Left ventricle myocardium superior (tissue), 1 donor: ENCODE results near the gene USP16. TPM values are rescaled to one million over a fixed set of nuclear protein-coding genes. Genes with fewer than 3 reads are reported as not detected.
"Not testable (repeated sequence)": the region's sequence is repeated elsewhere in the genome, so short reads cannot be mapped to it uniquely, and the experiment has no call there.

Experiments used
- ATAC-seq: fragments of 200-7000 bp; cut with Tn5 transposase; one replicate; pipeline ENCODE4 v1.9.1; 2020; ENCODE audit warnings: mild to moderate bottlenecking, moderate library complexity
- DNase-seq: peaks from one replicate; pipeline ENCODE4 v3.0.0-alpha.2; 2020
- intact Hi-C: fragments of 100-400 bp; cut with micrococcal nuclease; formaldehyde crosslinking; loops from one replicate; pipeline ENCODE4 v1.11.0; 2022
- total RNA-seq: library from RNA; stranded (reverse); fragmentation: NEBNext Ultra II Directional; extraction: Animal tissue kit (Norgen Biotek cat#: 25700); gene quantifications from one replicate; pipeline ENCODE4 v1.2.1, GENCODE V29; 2021
- donor health status: DM: no; HTN: yes; CAD: no; lungs with severe emphysema.

Gene USP16
- total RNA-seq, 1 donor from 2014 or later = 30.5 TPM

- no peak for DNase-seq
- ATAC-seq = no peak
- intact Hi-C loops = no loop called here
These were observed 5.1 kb downstream of the USP16 start for GRCh38 chr21:29029524-29029923.

- DNase-seq (no peak), ATAC-seq (no peak)
- intact Hi-C loops = no loop called here
These were observed 6.4 kb downstream of the USP16 start for GRCh38 chr21:29030909-29031308.

GRCh38 chr21:29033301-29033700, 8.8 kb downstream of the USP16 start:
- no peak for DNase-seq
- intact Hi-C loops = no loop called here

GRCh38 chr21:29033871-29034270, 9.4 kb downstream of the USP16 start:
- intact Hi-C loops = no loop called here
- ATAC-seq (no peak), DNase-seq (no peak)

More at GRCh38 chr21:29033301-29033700, 8.8 kb downstream of the USP16 start:
- no peak for ATAC-seq

- no peak for ATAC-seq
- DNase-seq = no peak
- intact Hi-C loops = no loop called here
These were observed 10.2 kb downstream of the USP16 start for GRCh38 chr21:29034678-29035077.

DNA sequence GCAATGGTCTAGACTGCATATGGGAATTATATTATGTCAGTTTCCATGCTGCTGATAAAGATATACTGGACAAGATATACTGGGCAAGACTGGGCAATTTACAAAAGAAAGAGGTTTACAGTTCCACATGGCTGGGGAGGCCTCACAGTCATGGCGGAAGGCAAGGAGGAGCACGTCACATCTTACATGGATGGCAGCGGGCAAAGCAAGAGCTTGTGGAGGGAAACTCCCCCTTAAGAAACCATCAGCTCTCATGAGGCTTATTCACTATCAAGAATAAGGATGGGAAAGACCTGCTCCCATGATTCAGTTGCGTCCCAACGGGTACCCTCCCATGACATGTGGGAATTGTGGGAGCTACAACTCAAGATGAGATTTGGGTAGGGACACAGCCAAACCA, 27.8 kb downstream of the USP16 start:
- intact Hi-C loops = no loop called here
- ATAC-seq (no peak), DNase-seq (no peak)

- intact Hi-C loops = no loop called here
- DNase-seq = no peak
- ATAC-seq = no peak
These were observed 28.6 kb downstream of the USP16 start for GRCh38 chr21:29053011-29053553.

DNA sequence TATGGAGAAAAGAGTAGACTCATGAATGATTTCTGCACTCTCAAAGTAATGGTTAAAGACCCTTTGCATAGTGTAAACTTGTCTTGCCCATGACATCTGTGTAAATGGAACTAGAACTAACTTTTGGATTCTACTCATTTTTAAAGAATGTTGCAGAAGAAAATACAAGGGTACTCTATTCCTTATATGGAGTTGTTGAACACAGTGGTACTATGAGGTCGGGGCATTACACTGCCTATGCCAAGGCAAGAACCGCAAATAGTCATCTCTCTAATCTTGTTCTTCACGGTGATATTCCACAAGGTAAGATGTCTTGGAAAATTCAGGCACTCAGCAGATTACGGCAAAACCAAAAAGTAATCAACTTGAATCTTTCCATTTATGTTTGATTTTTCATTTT, 29.2 kb downstream of the USP16 start:
- ATAC-seq (no peak), DNase-seq (no peak)
- intact Hi-C loops = no loop called here

DNA sequence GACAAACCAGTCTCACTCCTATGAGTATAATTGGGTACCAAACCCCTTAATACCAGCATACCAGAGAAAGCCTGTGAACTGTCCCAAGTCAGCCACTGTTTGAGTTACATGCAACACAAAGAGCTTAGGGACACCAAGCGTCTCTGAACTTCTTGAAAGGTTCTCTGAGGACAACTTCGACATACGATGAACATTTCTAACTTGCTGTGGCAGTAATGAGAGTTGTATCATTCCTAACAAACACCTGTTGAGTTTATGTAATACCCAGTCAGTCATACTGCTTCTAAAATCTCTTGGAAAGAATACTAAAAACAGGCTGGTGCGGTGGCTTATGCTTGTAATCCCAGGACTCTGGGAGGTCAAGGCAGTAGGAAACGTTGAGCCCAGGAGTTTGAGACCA, 30.6 kb downstream of the USP16 start:
- intact Hi-C loops = no loop called here
- ATAC-seq = no peak
- DNase-seq = no peak

- intact Hi-C loops = no loop called here
These were observed 31.5 kb downstream of the USP16 start for GRCh38 chr21:29056005-29056404.

GRCh38 chr21:29056538-29057050, 32.1 kb downstream of the USP16 start:
- ATAC-seq (no peak), DNase-seq (no peak)
- intact Hi-C loops = no loop called here

More at GRCh38 chr21:29056005-29056404, 31.5 kb downstream of the USP16 start:
- ATAC-seq (no peak), DNase-seq (no peak)

GRCh38 chr21:29064850-29065481, 40.5 kb downstream of the USP16 start:
- intact Hi-C loops = no loop called here
- no peak for ATAC-seq
- DNase-seq = no peak

DNA sequence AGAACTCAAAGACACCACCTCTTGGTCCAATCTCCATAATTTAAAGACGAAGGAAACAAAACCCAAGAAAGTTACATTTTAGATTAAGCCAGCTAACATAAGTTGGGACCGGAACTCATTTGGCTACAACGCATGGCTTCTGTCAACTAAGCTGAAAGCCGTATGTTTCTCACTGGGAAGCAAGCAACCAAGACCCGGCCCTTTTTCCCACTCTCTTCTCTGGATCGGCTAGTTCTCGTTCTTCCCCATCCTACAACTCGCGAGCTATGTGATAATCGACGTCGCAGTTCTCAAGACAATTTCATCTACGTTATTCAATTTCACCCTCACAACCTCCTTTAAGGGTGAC, 48.4 kb downstream of the USP16 start:
- ATAC-seq (no peak), DNase-seq (no peak)
- intact Hi-C loops = no loop called here

DNA sequence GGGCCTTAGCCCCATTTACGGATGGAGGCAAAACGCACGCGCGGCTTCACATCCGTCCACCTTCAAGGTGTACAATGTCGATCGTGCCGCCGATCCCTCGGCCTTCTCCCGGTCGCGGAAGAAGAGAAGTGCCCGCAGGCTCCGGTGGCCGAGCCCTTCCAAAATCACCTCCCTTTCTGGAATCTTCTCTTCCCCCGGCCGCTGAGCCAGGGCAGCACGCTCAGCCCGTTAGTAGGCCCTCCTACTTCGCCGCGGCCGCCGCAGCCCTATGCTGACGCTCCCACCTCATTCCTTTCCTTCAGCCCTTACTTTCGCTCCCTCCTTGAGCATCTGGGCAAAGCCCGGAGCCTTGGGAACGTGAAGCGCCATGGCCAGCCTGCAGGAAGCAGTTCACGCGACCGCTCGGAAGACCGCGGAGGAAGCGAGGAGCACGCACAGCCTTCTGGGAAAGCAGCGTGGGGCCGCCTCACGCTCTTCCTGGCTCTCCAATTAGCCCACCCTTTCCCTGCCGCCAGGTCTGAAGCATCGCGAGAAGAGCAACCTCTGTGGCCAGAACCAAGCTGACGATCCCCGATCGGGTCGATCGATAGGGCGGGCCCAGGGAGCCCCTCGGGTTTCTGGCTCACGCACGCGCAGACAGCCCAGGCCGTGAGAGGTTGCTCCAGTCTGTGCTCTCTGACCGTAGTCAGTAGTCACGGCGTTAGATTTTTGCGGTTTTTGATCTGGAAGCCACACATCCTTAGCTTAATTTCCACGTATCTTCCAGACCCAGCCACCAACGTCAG, 48.9 kb downstream of the USP16 start, which contains the start of gene CCT8:
CCT8 (minus strand) TSS at position 427 of the 785 bp plus-strand sequence; CDS start at position 369, 58 bp downstream.
- intact Hi-C loops = no loop called here
- ATAC-seq = peak; percentile 98
- DNase-seq = peak; percentile 99

- intact Hi-C loops = no loop called here
- DNase-seq = no peak
- ATAC-seq = peak; percentile 52
These were observed 49.5 kb downstream of the USP16 start for GRCh38 chr21:29074007-29074376.

GRCh38 chr21:29074783-29075182, 50.3 kb downstream of the USP16 start:
- ATAC-seq (no peak), DNase-seq (no peak)
- intact Hi-C loops = no loop called here

DNA sequence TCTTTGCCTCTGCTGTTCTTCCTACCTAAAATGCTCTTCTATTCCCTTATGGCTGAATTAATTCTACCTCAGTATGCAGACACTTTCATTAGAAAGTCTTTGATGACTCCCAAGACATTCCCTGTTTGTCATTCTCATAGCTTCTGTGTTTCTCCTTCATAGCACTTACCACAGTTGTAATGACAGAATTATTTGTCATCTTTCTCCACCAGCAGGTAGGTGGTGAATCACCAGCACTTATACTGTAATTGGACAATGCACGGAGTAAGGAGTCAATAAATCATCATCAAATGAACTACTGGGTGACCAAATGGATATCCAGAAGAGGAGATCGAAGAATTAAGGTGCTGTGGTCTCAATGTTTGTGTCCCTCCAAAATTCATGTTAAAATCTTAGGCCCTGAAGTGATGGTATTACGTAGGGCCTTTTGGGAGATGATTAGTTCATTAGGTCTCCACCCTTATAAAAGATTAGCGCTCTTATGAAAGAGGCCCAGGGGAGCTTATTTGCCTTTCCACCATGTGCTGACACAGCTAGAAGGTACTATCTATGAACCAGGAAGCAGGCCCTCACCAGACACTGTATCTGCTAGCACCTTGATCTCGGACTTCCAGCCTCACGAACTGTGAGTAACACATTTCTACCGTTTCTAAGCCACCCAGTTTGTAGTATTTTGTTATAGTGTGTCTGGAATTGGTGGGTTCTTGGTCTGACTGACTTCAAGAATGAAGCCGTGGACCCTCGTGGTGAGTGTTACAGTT, 51.4 kb downstream of the USP16 start:
- intact Hi-C loops = no loop called here
- no peak for DNase-seq
- ATAC-seq = no peak

DNA sequence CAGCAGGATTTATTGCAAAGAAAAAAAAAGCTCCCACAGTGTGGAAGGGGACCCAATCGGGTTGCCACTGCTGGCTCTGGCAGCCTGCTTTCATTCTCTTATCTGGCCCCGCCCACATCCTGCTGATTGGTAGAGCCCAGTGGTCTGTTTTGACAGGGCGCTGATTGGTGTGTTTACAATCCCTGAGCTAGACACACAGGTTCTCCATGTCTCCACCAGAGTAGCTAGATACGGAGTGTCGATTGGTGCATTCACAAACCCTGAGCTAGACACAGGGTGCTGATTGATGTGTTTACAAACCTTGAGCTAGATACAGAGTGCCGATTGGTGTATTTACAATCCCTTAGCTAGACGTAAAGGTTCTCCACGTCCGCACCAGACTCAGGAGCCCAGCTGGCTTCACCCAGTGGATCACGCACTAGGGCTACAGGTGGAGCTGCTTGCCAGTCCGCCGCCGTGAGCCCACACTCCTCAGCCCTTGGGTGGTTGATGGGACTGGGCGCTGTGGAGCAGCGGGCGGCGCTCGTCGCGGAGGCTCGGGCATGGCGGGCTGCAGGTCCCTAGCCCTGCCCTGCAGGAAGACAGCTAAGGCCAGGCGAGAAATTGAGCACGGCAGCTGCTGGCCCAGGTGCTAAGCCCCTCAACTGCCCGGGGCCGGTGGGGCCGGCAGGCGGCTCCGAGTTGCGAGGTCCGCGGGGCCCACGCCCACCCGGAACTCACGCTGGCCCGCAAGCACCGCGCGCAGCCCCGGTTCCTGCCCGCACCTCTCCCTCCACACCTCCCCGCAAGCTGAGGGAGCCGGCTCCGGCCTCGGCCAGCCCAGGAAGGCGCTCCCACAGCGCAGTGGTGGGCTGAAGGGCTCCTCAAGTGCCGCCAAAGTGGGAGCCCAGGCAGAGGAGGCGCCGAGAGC, 52.5 kb downstream of the USP16 start:
- DNase-seq (peak; percentile 66), ATAC-seq (peak; percentile 4)
- intact Hi-C loops = not testable (repeated sequence)

- ATAC-seq (no peak), DNase-seq (no peak)
- intact Hi-C loops = no loop called here
These were observed 53.2 kb downstream of the USP16 start for GRCh38 chr21:29077651-29078090.
